Measurements from ENCODE around the gene EDAR. TPM values are rescaled to one million over a fixed set of nuclear protein-coding genes. Genes with fewer than 3 reads are reported as not detected.

The EDAR gene
- total and polyA plus RNA-seq, 10 of the 15 experiments (the other 5 are each of a cell fraction or from before 2014, with no cell fraction given), result 0.04 TPM; not detected in 9

- no peak for DNase-seq (ENCODE audit: low read depth, low spot score)
- RAD21 ChIA-PET (ENCODE audit: unreplicated experiment), result no interaction called here
- ATAC-seq, result no peak
- no peak for TF ChIP-seq IRF5 (IDR thresholded peaks at IDR 0.05; ENCODE audit: borderline replicate concordance)
- TF ChIP-seq FOXK2 (IDR thresholded peaks at IDR 0.05), result no peak
- no peak for TF ChIP-seq POLR2A (IDR thresholded peaks at IDR 0.05; ENCODE audit: low read depth, low read length)
- TF ChIP-seq NKRF (conservative IDR thresholded peaks at IDR 0.05), result no peak
- no peak for TF ChIP-seq RBBP5 (conservative IDR thresholded peaks at IDR 0.05)
- TF ChIP-seq CUX1 (IDR thresholded peaks at IDR 0.05; ENCODE audit: insufficient replicate concordance, low read depth, low read length), result no peak
- no peak for TF ChIP-seq USF2 (IDR thresholded peaks at IDR 0.05; ENCODE audit: borderline replicate concordance, low read depth, low read length)
- TF ChIP-seq NR2C1 (IDR thresholded peaks at IDR 0.05), result no peak
- no peak for TF ChIP-seq BHLHE40 (IDR thresholded peaks at IDR 0.05; ENCODE audit: borderline replicate concordance in 1 of 2, low read depth in 2 of 2, low read length in 1 of 2)
- no peak overlapping the region for H3K27ac ChIP-seq (ENCODE audit: control insufficient read depth, insufficient read depth)
- no peaks in the 10 kb centered on the region for H3K27me3 ChIP-seq (replicated peaks in 1 of 2; ENCODE audit: control insufficient read depth in 2 of 2, insufficient read depth in 2 of 2, low read length in 1 of 2)
- H3K4me1 ChIP-seq (ENCODE audit: control insufficient read depth, insufficient read depth, low read length), result no peaks in the 10 kb centered on the region
- H2AFZ ChIP-seq (ENCODE audit: control insufficient read depth, low read depth, low read length), result no peak overlapping the region
- SMC1A ChIA-PET (ENCODE audit: uncharacterized antibody, unreplicated experiment), result interaction anchor here (2.1 kb wide), 1 partner anchor 14 kb away, joined by 5 read pairs; no protein-coding TSS in a partner anchor
- intact Hi-C loops (cut with micrococcal nuclease; ENCODE audit: unreplicated experiment), result no loop called here
- no TSS peak for BruUV-seq (replicated peaks)
- H4K20me1 ChIP-seq (ENCODE audit: control insufficient read depth, insufficient read depth), result no peaks in the 10 kb centered on the region
- POLR2A ChIA-PET, result no interaction called here
- 43% methylated on average over 13 of the region's 13 CpGs for WGBS (ENCODE audit: insufficient coverage, insufficient replicate concordance, low lambda C conversion rate, missing lambda C conversion rate)
- no peak overlapping the region for H3K4me3 ChIP-seq
- no peak for FAIRE-seq
- H3K79me2 ChIP-seq (ENCODE audit: control insufficient read depth, insufficient read depth, low read length), result no peaks in the 10 kb centered on the region
- in situ Hi-C loops (cut with MboI), result no loop called here
- no peaks in the 10 kb centered on the region; the same call in 2 of the 3 replicates for H3K9me3 ChIP-seq (replicated peaks; ENCODE audit: control insufficient read depth, insufficient read depth, low read length)
- no peak overlapping the region for H3K4me2 ChIP-seq (ENCODE audit: control insufficient read depth, insufficient read depth)
- no peak overlapping the region for H3K9ac ChIP-seq (ENCODE audit: control insufficient read depth, insufficient read depth, low read length)
- H3K36me3 ChIP-seq (ENCODE audit: control insufficient read depth in 2 of 2, insufficient read depth in 2 of 2, low read length in 1 of 2), result no peaks in the 10 kb centered on the region
- CTCF ChIA-PET, result no interaction called here
Measured at GRCh38 chr2:108940156-108940555, 48.9 kb downstream of the EDAR start.
